C4-2B (cell line): Measurements from ENCODE around the gene CDRT4.

Source experiments
- H3K27ac ChIP-seq: fragments of 450-650 bp; 2 replicates; pipeline ENCODE4 v1.5.1; 2017
- CTCF ChIP-seq: fragments of 450-650 bp; conservative IDR thresholded peaks from 2 replicates; pipeline ENCODE4 v1.5.1; 2017; ENCODE audit warnings: mild to moderate bottlenecking
- ZFX ChIP-seq: fragments of 450-650 bp; IDR thresholded peaks from 2 replicates; pipeline ENCODE4 v1.6.1; 2017

The CDRT4 gene

GRCh38 chr17:15479703-15480102 is 12.3 kb upstream of the CDRT4 start:
- no peak overlapping the region for H3K27ac ChIP-seq
- no peak for TF ChIP-seq ZFX
- no peak for TF ChIP-seq CTCF

- H3K27ac ChIP-seq: no peak overlapping the region
- no peak for TF ChIP-seq ZFX
- no peak for TF ChIP-seq CTCF
Measured at GRCh38 chr17:15478845-15479244, 11.4 kb upstream of the CDRT4 start.

DNA sequence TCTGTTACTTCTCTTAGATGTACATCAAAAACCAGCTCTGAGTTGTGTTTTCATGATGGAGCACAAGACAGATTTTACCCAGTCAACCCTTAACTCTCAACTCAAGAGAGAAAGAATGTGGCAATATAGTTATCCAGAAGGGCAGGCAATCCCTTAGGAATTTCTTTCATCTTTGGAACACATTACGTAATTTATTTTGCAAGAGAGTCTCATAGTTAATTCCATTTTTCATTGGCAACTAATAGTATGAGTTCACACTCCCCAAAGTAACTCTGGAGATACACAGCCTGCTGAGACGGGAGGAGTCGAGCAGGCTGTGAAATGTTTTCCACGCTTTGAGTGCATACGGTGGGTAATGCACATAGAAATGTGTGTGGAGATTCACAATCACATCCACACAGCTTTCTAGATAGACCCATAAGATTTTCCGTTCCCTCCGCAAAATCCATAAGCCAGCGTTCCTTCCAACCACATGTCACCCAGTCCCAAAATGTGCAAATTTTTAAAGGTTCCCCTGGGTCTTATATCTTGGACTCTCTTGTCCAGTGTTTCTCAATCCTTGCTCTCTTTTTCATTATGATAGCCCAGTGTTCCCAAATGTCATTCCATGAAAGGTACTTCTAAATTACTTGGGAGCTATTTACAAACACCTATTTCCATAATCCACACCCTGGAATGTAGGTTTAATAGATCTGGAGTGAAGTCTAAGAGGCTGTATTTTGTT is 8.4 kb upstream of the CDRT4 start:
- TF ChIP-seq CTCF (no peak), ZFX (no peak)
- no peak overlapping the region for H3K27ac ChIP-seq

DNA sequence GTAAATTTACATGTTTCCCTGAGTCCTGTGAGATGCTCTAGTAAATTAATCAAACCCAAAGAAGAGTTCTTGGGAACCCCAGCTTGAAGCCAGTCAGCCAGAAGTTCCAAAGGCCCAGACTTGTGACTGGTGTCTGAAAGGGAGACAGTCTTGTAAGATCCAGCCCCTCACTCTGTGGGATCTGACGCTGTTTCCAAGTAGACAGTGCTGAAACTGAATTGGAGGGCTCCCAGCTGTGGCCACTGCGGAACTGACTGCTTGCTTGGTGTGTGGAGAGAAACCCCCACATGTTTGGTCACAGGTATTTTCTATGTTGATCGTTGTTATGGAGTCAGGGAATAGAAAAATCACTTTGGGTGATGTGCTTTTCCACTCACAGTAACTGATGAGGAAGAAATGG is 5.5 kb upstream of the CDRT4 start:
- TF ChIP-seq CTCF: no peak
- TF ChIP-seq ZFX: no peak
- no peak overlapping the region for H3K27ac ChIP-seq

GRCh38 chr17:15470536-15470935 is 3.1 kb upstream of the CDRT4 start:
- TF ChIP-seq CTCF (no peak), ZFX (no peak)
- H3K27ac ChIP-seq: no peak overlapping the region

DNA sequence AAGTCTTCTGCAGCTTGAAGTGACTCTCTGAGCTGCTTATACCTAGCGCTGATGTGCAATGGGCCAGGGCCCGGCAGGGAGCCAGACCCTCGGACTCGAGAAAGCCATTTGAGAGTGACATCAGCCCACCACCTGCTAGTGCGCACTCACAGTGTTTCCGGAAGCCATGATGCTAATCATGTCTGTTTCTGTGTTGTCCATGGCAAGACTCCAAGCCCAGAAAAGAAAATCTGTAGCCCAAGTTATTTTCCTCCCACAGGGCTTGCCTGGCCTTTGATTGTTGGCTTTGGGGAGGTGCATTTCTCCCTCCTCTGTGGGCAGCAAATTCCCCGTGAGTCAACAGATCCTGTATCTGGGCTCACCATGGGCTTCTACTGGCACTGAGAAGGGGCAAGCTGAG is 1.8 kb upstream of the CDRT4 start:
- H3K27ac ChIP-seq: no peak overlapping the region
- TF ChIP-seq ZFX: no peak
- no peak for TF ChIP-seq CTCF

GRCh38 chr17:15468126-15468525 is 705 bp upstream of the CDRT4 start:
- no peak overlapping the region for H3K27ac ChIP-seq
- TF ChIP-seq ZFX (no peak), CTCF (no peak)
